H9 (cell line): Measurements from ENCODE around the gene ABHD4. TPM values are rescaled to one million over a fixed set of nuclear protein-coding genes. Genes with fewer than 3 reads are reported as not detected.

Experiments
- DNase-seq: peaks from one replicate; pipeline ENCODE4 v3.0.0-alpha.2; 2017
- H2AFZ ChIP-seq: one replicate; pipeline ENCODE4 v1.6.1; 2013; ENCODE audit warnings: mild to moderate bottlenecking, low read length, control low read depth, moderate library complexity
- H2AK5ac ChIP-seq: 2 replicates; pipeline ENCODE4 v1.6.1; 2013; ENCODE audit warnings: low read length, control low read depth, mixed read lengths; ENCODE audit not compliant: insufficient read length
- H2BK120ac ChIP-seq: one replicate; pipeline ENCODE4 v1.6.1; 2013; ENCODE audit warnings: low read depth, mild to moderate bottlenecking, low read length, control low read depth, inconsistent platforms; ENCODE audit not compliant: poor library complexity, severe bottlenecking
- H2BK12ac ChIP-seq: 2 replicates; pipeline ENCODE4 v1.6.1; 2013; ENCODE audit warnings: low read length, control low read depth, mixed read lengths, low read depth; ENCODE audit not compliant: insufficient read length
- H2BK15ac ChIP-seq: 2 replicates; pipeline ENCODE4 v1.6.1; 2013; ENCODE audit warnings: low read depth, low read length, control low read depth
- H2BK20ac ChIP-seq: one replicate; pipeline ENCODE4 v1.6.1; 2013; ENCODE audit warnings: low read depth, mild to moderate bottlenecking, low read length, control low read depth, inconsistent platforms; ENCODE audit not compliant: poor library complexity, severe bottlenecking
- H2BK5ac ChIP-seq: 2 replicates; pipeline ENCODE4 v1.6.1; 2013; ENCODE audit warnings: low read length, control low read depth, mixed read lengths; ENCODE audit not compliant: insufficient read length
- H3K14ac ChIP-seq: 2 replicates; pipeline ENCODE4 v1.6.1; 2013; ENCODE audit warnings: low read length, control low read depth; ENCODE audit not compliant: insufficient read depth
- H3K18ac ChIP-seq: 2 replicates; pipeline ENCODE4 v1.6.1; 2013; ENCODE audit warnings: low read depth, mild to moderate bottlenecking, mixed read lengths, low read length, control low read depth; ENCODE audit not compliant: insufficient read length
- H3K23ac ChIP-seq: 2 replicates; pipeline ENCODE4 v1.6.1; 2013; ENCODE audit warnings: low read length, control low read depth, mixed read lengths, low read depth; ENCODE audit not compliant: insufficient read length
- H3K23me2 ChIP-seq: 2 replicates; pipeline ENCODE4 v1.6.1; 2013; ENCODE audit warnings: low read depth, mild to moderate bottlenecking, mixed read lengths, low read length, control low read depth; ENCODE audit not compliant: insufficient read length, poor library complexity, severe bottlenecking
- H3K27ac ChIP-seq: 2 replicates; pipeline ENCODE4 v1.5.1; 2013; ENCODE audit warnings: low read length, control low read depth, mixed read lengths, low read depth; ENCODE audit not compliant: insufficient read length
- H3K27me3 ChIP-seq: 2 replicates; pipeline ENCODE4 v1.6.1; 2013; ENCODE audit warnings: low read length, control low read depth, inconsistent platforms; ENCODE audit not compliant: insufficient read depth
- H3K4ac ChIP-seq: 2 replicates; pipeline ENCODE4 v1.6.1; 2013; ENCODE audit warnings: low read depth, mild to moderate bottlenecking, control low read depth, inconsistent platforms, low read length, moderate library complexity
- H3K4me1 ChIP-seq: 2 replicates; pipeline ENCODE4 v1.6.1; 2013; ENCODE audit warnings: low read length, control low read depth, inconsistent platforms; ENCODE audit not compliant: insufficient read depth
- H3K4me2 ChIP-seq: 2 replicates; pipeline ENCODE4 v1.6.1; 2013; ENCODE audit warnings: low read length, control low read depth, mixed read lengths; ENCODE audit not compliant: insufficient read length, insufficient read depth
- H3K56ac ChIP-seq: 2 replicates; pipeline ENCODE4 v1.6.1; 2013; ENCODE audit warnings: low read depth, mild to moderate bottlenecking, mixed read lengths, low read length, control low read depth; ENCODE audit not compliant: insufficient read length
- H3K79me1 ChIP-seq: 2 replicates; pipeline ENCODE4 v1.6.1; 2013; ENCODE audit warnings: low read depth, mild to moderate bottlenecking, moderate library complexity, low read length, control low read depth, inconsistent platforms; ENCODE audit not compliant: insufficient read depth, poor library complexity, severe bottlenecking
- H3K79me2 ChIP-seq: 2 replicates; pipeline ENCODE4 v1.6.1; 2013; ENCODE audit warnings: low read length, control low read depth, inconsistent platforms; ENCODE audit not compliant: insufficient read depth
- H3K9ac ChIP-seq: 2 replicates; pipeline ENCODE4 v1.6.1; 2013; ENCODE audit warnings: low read length, control low read depth, mixed read lengths; ENCODE audit not compliant: insufficient read length; ENCODE audit errors: extremely low read depth
- H3K9me3 ChIP-seq: one replicate; pipeline ENCODE4 v1.6.1; 2013; ENCODE audit warnings: low read depth, low read length, inconsistent platforms; ENCODE audit not compliant: control insufficient read depth
- H3T11ph ChIP-seq: one replicate; pipeline ENCODE4 v1.6.1; 2013; ENCODE audit warnings: mild to moderate bottlenecking, low read length, control low read depth, inconsistent platforms
- H4K20me1 ChIP-seq: one replicate; pipeline ENCODE4 v1.6.1; 2013; ENCODE audit not compliant: control insufficient read depth, insufficient read length, insufficient read depth
- H4K5ac ChIP-seq: 2 replicates; pipeline ENCODE4 v1.6.1; 2013; ENCODE audit warnings: low read depth, mild to moderate bottlenecking, mixed read lengths, low read length, control low read depth; ENCODE audit not compliant: insufficient read length
- H4K8ac ChIP-seq: replicated peaks from 2 replicates; pipeline ENCODE4 v1.6.1; 2013; ENCODE audit warnings: low read length, control low read depth, mixed read lengths, low read depth; ENCODE audit not compliant: insufficient read length
- H4K91ac ChIP-seq: 2 replicates; pipeline ENCODE4 v1.6.1; 2013; ENCODE audit warnings: low read depth, mild to moderate bottlenecking, moderate library complexity, mixed read lengths, low read length, control low read depth; ENCODE audit not compliant: insufficient read length
- H3K27ac Mint-ChIP-seq, 3 experiments: 2 replicates in 2 of 3; 3 replicates in 1 of 3; pipeline ENCODE4 v1.8.0; 2020 to 2021; ENCODE audit warnings: mixed read lengths in 3 of 3, mild to moderate bottlenecking in 1 of 3, moderate library complexity in 1 of 3
- H3K27me3 Mint-ChIP-seq: 2 replicates; pipeline ENCODE4 v1.8.0; 2021; ENCODE audit warnings: low read depth, mild to moderate bottlenecking, moderate library complexity, mixed read lengths
- H3K36me3 Mint-ChIP-seq, 3 experiments: 2 replicates in 2 of 3; 3 replicates in 1 of 3; pipeline ENCODE4 v1.8.0; 2020 to 2021; ENCODE audit warnings: low read depth in 3 of 3, mixed read lengths in 3 of 3; ENCODE audit not compliant: insufficient read depth in 1 of 3
- H3K4me1 Mint-ChIP-seq, 2 experiments: 2 replicates each; pipeline ENCODE4 v1.8.0; 2020; ENCODE audit warnings: mixed read lengths in 2 of 2
- H3K4me3 Mint-ChIP-seq, 2 experiments: 2 replicates in 1 of 2; 3 replicates in 1 of 2; pipeline ENCODE4 v1.8.0; 2020 to 2021; ENCODE audit warnings: mild to moderate bottlenecking in 2 of 2, mixed read lengths in 2 of 2, moderate library complexity in 1 of 2
- H3K9me3 Mint-ChIP-seq, 2 experiments: 2 replicates in 1 of 2; 3 replicates in 1 of 2; pipeline ENCODE4 v1.8.0; 2020; ENCODE audit warnings: mild to moderate bottlenecking in 2 of 2, mixed read lengths in 2 of 2, moderate library complexity in 1 of 2
- CTCF ChIP-seq: fragments of 200-600 bp; sonication (generic); conservative IDR thresholded peaks from 3 replicates; pipeline ENCODE4 v1.8.0; 2021; ENCODE audit warnings: antibody characterized with exemption, mild to moderate bottlenecking
- WGBS: extraction: QIAGEN DNeasy Blood & Tissue Kit; methylation state at CpG from one replicate; pipeline ENCODE4 v1.1.7; 2013; ENCODE audit warnings: missing lambda C conversion rate, low lambda C conversion rate, mixed read lengths; ENCODE audit not compliant: insufficient read length; ENCODE audit errors: extremely low coverage; 5-methylcytosine and 5-hydroxymethylcytosine counted together
- total RNA-seq: library from RNA; stranded (reverse); gene quantifications from 2 replicates; pipeline ENCODE4 v1.2.1, GENCODE V29; 2021

The ABHD4 gene
- total RNA-seq, 1 experiment from 2014 or later: 21.8 TPM

DNA sequence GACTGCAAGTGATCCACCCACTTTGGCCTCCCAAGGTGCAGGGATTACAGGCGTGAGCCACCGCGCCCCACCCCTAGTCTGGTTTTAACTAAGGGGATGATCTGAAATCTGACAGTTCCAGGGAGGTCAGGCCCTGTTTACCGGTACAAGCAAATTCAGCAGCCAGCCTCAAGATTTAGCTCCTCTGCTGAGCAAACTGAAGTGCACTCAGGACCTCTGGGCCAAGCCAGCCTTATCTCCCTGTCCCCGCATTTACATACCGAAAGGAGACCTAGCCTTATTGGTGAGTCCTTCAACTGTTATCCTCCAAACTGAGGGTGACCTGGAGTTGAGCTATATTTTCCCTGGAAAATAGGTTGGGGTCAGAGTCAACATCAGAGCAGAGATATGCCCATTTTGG, 835 bp upstream of the ABHD4 start:
- Histone ChIP-seq H2BK15ac (no peak overlapping the region), H4K20me1 (no peaks in the 10 kb centered on the region), H3K4me1 (peaks cover 3% of the 10 kb centered on the region; the same call in 1 of the 2 replicates), H2BK12ac (no peak overlapping the region), H3K9ac (no peak overlapping the region), H3K23ac (no peak overlapping the region), H2BK5ac (no peak overlapping the region), H3K79me1 (no peaks in the 10 kb centered on the region), H2BK20ac (no peak overlapping the region), H2BK120ac (no peak overlapping the region), H3K4me2 (peak overlapping the region; percentile 86), H3K27ac (no peak overlapping the region), H2AK5ac (no peak overlapping the region), H3T11ph (no peak overlapping the region), H3K14ac (no peak overlapping the region), H4K8ac (no peak overlapping the region), H4K5ac (no peak overlapping the region), H3K23me2 (peaks cover 9% of the 10 kb centered on the region), H4K91ac (no peak overlapping the region), H3K56ac (no peak overlapping the region), H3K9me3 (no peaks in the 10 kb centered on the region), H3K79me2 (no peaks in the 10 kb centered on the region), H2AFZ (no peak overlapping the region), H3K18ac (no peak overlapping the region), H3K27me3 (no peaks in the 10 kb centered on the region), H3K4ac (no peak overlapping the region)
- H3K36me3 Mint-ChIP-seq: peaks cover 5 to 8% (median 7%) of the 10 kb centered on the region in 3 experiments; a peak in 6 of 7 replicates
- H3K27ac Mint-ChIP-seq: no peak overlapping the region; a peak in 1 of 7 replicates
- no peak for DNase-seq
- peaks cover 26 to 33% of the 10 kb centered on the region in 2 experiments for H3K4me1 Mint-ChIP-seq
- no CpG with 5 or more reads among the region's 6 CpGs for WGBS
- no peak for TF ChIP-seq CTCF
- peaks cover 1% of the 10 kb centered on the region; the same call in 1 of the 2 replicates for H3K27me3 Mint-ChIP-seq
- H3K9me3 Mint-ChIP-seq: no peaks in the 10 kb centered on the region; a peak in 1 of 5 replicates
- H3K4me3 Mint-ChIP-seq: peak overlapping the region; percentile 98 to 99
